ENCODE data around the gene TBC1D17.

The TBC1D17 gene

DNA sequence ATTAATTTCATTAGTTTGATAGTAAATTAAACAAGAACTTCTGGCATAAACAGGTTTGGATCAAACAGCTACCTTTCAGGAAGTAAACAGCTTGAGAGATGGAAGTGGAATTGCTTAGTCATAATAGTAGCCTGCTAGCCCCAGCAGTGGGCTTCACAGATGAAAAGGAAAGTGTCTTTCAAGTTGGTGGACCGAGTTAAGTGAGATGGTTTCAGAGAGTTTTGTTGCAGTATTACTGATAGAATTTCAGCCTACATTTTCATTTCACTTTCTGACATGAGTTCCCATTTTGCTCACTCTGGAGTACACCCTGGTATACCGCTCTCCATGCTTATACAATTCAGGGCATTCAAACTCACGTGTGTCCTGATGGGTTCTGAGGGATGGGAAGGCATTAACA is 28.6 kb upstream of the TBC1D17 start:
- TF ChIP-seq, protein P1, sequence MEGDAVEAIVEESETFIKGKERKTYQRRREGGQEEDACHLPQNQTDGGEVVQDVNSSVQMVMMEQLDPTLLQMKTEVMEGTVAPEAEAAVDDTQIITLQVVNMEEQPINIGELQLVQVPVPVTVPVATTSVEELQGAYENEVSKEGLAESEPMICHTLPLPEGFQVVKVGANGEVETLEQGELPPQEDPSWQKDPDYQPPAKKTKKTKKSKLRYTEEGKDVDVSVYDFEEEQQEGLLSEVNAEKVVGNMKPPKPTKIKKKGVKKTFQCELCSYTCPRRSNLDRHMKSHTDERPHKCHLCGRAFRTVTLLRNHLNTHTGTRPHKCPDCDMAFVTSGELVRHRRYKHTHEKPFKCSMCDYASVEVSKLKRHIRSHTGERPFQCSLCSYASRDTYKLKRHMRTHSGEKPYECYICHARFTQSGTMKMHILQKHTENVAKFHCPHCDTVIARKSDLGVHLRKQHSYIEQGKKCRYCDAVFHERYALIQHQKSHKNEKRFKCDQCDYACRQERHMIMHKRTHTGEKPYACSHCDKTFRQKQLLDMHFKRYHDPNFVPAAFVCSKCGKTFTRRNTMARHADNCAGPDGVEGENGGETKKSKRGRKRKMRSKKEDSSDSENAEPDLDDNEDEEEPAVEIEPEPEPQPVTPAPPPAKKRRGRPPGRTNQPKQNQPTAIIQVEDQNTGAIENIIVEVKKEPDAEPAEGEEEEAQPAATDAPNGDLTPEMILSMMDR (IDR thresholded peaks at IDR 0.05; ENCODE audit: low read depth, low read length), result no peak
- DNase-seq (ENCODE audit: extremely low read depth, low read depth), result no peak

DNA sequence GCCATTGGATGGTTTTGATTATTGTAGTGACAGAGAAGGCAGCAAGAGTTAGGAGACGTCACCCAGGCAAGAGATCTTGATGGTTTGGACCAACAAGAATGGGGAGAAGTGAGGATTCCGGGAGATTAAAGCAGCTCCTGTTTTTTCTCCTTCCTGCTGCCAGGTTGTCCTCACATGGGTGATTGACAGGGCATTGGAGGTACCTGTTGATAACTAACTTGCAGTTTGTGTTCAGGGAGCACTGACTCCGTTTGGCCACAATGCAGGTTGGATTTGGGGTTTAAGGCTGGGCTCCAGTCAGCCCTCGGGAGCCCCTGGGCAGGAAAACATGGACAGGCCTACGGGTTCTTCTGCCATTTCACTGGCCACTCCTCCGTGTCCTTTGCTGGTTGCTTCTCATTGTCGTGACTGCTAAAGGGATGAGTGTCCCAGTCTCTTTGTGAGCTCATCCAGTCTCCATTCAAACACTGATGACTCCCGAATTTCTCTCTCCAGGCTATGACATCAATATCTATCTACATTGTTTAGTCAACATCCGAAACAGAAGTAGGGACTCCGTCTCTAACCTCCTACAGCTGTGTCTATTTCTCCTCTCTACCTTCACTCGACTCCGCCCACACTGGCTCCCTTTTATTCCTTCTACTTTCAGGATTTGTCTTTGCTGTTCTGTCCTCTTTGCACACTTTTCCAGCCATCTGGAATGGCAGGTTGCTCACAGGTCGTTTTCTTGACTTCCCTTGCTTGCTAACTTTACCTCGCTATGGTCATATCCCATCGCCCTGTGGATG is 27.9 kb upstream of the TBC1D17 start:
- TF ChIP-seq, protein P1 (IDR thresholded peaks at IDR 0.05; ENCODE audit: low read depth, low read length), result no peak
- DNase-seq (ENCODE audit: extremely low read depth, low read depth), result no peak

DNA sequence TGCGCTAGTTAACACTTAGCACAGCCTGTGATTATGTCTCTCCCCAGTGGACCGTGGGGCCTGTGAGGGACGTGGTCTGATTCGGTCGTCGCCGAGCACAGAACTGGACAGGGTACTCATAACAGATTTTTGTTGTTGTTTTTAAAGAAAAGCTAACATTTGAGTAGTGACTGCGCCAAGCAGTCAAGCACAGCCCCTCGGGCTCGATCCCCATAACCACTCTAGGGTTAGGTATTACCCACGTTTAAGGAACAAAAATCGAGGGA is 27.3 kb upstream of the TBC1D17 start:
- DNase-seq (ENCODE audit: extremely low read depth, low read depth), result no peak
- TF ChIP-seq, protein P1 (IDR thresholded peaks at IDR 0.05; ENCODE audit: low read depth, low read length), result no peak

DNA sequence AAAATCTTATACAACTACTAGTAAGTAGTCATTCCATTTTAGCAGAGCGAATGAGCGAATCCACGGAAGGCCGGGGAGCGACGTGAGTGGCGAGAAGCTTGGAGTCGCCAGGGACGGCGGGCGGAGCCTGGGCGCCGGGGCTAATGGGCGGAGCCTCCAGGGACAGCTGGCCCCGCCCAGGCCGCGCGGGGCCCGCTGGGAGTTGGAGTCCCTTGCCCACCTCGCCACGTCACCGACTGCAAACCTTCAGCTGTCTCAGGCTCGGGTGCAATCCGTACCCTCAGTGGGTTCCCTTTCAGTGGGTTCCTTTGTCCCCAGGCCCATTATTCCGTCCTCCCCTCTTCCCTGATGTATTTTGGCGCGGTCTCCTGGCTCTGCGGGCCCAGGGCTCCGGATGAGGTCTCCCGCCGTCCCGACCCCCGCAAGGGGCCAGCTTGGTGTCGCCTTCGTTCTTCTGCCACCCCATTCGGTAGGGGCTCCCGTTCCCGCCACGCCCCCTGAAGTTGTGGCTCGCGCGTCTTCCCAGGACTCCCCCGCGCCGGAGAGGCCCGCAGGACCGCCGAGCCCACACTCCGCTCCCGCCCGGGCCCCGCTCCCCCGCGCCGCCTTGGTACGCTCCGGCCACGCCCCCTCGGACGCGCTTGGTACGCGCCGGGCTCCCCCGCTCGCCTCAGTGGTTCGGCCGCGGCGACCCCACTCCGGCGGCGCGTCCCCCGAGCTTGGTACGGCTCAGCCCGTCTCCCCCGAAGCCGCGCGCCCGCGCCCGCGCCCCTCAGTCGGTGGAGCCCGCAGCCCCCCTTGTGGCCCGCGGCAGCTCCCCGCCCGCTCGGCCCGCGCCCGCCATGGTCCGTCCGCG is 26.8 kb upstream of the TBC1D17 start, which contains the start of gene PTOV1:
PTOV1 (plus strand) TSS at position 673 of the 856 bp plus-strand sequence.
- peak; percentile 78 for DNase-seq (ENCODE audit: extremely low read depth, low read depth)
- TF ChIP-seq, protein P1 (IDR thresholded peaks at IDR 0.05; ENCODE audit: low read depth, low read length), result no peak

DNA sequence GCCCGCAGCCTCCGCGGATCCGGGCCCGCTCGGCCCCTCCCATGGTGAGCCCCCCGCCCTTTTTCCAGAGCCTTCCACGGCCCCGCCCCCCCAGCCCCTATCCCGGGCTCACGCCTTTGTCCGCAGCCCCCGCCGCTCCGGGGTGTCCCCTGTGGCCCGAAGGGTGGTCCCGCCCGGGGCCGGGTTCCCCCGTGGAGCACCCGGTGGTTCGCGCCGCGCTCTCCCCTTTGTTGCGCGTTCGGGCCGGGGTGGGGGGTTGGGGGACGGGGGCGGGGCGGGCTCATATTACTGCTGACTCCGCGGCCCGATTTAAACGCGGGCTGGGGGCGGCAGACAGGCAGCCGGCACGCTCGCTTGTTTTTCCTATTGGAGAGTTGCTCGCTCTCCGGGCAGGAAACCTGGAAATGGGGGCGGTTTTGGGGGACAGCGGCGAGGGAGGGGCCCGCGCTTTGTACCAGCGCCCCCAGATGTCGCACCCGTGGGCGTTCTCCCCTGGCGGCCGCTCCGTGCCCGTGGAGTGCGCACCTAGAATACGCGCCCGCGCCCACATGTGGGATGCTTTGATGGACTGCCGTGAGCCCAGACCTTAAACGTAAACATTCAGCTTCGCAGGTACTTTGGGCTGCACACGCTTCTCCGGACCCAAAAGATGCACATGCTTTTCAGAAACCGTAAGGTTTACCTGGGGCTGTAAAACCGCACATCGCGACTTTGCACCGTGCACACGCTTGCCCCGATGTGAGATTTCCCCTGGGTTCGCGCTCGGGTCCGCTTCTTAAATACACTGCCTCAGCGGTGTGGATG is 25.8 kb upstream of the TBC1D17 start:
- DNase-seq (ENCODE audit: extremely low read depth, low read depth), result no peak
- TF ChIP-seq, protein P1 (IDR thresholded peaks at IDR 0.05; ENCODE audit: low read depth, low read length), result no peak

DNA sequence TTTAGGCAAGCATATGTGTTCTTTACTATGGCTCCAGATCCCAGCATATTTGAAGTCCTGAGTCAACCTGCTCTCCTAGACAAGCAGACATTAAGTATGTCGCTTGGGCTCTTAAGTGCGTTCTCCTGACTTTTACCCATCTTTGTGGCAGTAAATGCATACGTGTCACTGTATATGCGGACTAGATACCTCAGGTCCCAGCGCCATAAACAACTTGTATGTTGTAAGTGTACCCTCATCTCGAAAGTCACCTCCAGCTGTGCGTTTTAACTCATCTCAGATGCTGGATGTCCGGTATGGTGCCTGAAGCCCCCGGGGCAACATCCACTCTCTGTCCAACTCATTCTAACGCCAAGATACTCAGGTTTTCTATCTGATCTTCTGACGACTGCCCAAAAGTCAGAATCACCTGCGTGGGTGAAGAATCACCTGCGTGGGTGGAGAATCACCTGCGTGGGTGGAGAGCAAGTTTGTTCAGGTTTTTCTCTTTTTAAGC is 24.8 kb upstream of the TBC1D17 start:
- TF ChIP-seq, protein P1 (IDR thresholded peaks at IDR 0.05; ENCODE audit: low read depth, low read length), result no peak
- no peak for DNase-seq (ENCODE audit: extremely low read depth, low read depth)

Measured in AG09319 (cell line).